Fibroblast of lung (primary cell): ENCODE measurements around the gene MAP1LC3C.

Source experiments
- CTCF ChIP-seq, 2 donors: IDR thresholded peaks in 1 of 2; conservative IDR thresholded peaks in 1 of 2; 1 replicate in 1 of 2; 2 replicates in 1 of 2; pipeline ENCODE4 v1.5.1; 2011 to 2012; ENCODE audit warnings: low read length in 2 of 2, control low read depth in 1 of 2, inconsistent platforms in 1 of 2, low read depth in 1 of 2, mild to moderate bottlenecking in 1 of 2
- EZH2 ChIP-seq: IDR thresholded peaks from 2 replicates; pipeline ENCODE4 v1.5.1; 2012; ENCODE audit warnings: low read length, control low read depth, mild to moderate bottlenecking; ENCODE audit errors: missing control alignments

GRCh38 chr1:241968611-241969010, 30.3 kb downstream of the MAP1LC3C start:
- TF ChIP-seq CTCF (conservative IDR thresholded peaks at IDR 0.05 in 1 of 2, IDR thresholded peaks at IDR 0.05 in 1 of 2; ENCODE audit: low read depth in 1 of 2, low read length in 2 of 2) (no peak), EZH2 (no peak)
